ENCODE measurements around the gene SRP19. TPM values are rescaled to one million over a fixed set of nuclear protein-coding genes. Genes with fewer than 3 reads are reported as not detected.

Gene SRP19
- total and polyA plus RNA-seq, 2 of the 8 experiments (the other 6 are each of a cell fraction or from before 2014, with no cell fraction given): 27.5 to 79.9 TPM

DNA sequence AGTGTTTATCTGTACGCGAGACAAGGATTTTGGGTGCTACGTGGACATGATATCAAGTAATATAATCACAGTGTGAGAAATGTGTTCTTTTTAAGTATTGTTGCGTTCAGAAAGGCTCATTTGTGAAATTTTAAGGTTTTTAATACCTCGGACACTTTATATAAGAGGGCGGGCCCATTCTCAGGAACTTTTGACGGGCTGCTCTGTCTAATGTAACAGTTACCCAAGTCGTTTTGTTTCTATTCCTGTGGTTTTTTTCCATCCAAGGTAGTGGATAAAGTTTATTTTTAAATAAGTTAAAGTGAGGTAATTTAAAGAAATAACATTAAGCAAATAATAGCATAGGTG lies 525 bp downstream of the SRP19 start:
- Histone ChIP-seq H2BK20ac (ENCODE audit: low read length) (no peak overlapping the region), H3K79me2 (ENCODE audit: control insufficient read depth in 1 of 2, insufficient read depth in 2 of 2, low read length in 2 of 2) (peaks cover 11 to 33% of the 10 kb centered on the region in 2 experiments; a peak in 3 of 4 replicates), H2BK15ac (ENCODE audit: low read length) (no peak overlapping the region), H3K79me1 (ENCODE audit: low read depth, low read length) (no peaks in the 10 kb centered on the region), H2BK12ac (ENCODE audit: low read depth, low read length) (no peak overlapping the region), H3K14ac (ENCODE audit: insufficient read length) (no peak overlapping the region), H3K18ac (ENCODE audit: extremely low read depth, low read length) (no peak overlapping the region), H3K27ac (ENCODE audit: low read depth, low read length) (peak overlapping the region; percentile 59; the same call in 1 of the 2 replicates), H2BK5ac (ENCODE audit: low read depth, low read length) (peak overlapping the region; percentile 80; the same call in 1 of the 2 replicates), H4K8ac (ENCODE audit: extremely low read depth, insufficient read depth, low read length) (0 out of 2 replicates have a peak overlapping the region, but pooled peaks have one; percentile 96), H3K4ac (replicated peaks; ENCODE audit: insufficient read length, low read depth, low read length) (no peak overlapping the region), H2AFZ (ENCODE audit: low read length) (peak overlapping the region; percentile 58; the same call in 1 of the 2 replicates), H3K4me1 (replicated peaks in 1 of 4; ENCODE audit: control insufficient read depth in 3 of 4, insufficient read depth in 4 of 4, low read length in 3 of 4) (peaks cover 0 to 9% (median 5%) of the 10 kb centered on the region in 4 experiments; a peak in 5 of 7 replicates), H2AK5ac (ENCODE audit: low read depth, low read length) (no peak overlapping the region), H4K91ac (replicated peaks; ENCODE audit: insufficient read length, low read length) (no peak overlapping the region), H2BK120ac (replicated peaks; ENCODE audit: low read depth, low read length) (no peak overlapping the region), H3K4me2 (ENCODE audit: insufficient read depth in 1 of 2, low read depth in 2 of 2, low read length in 2 of 2) (peak overlapping the region; percentile 58 to 77), H3K4me3 (ENCODE audit: extremely low read depth in 1 of 4, insufficient read depth in 2 of 4, low read depth in 3 of 4, low read length in 4 of 4) (peak overlapping the region; percentile 90 to 96 (median 93)), H4K5ac (ENCODE audit: insufficient read length, low read depth, low read length) (no peak overlapping the region), H3K27me3 (replicated peaks in 1 of 4; ENCODE audit: control insufficient read depth in 3 of 4, extremely low read depth in 1 of 4, insufficient read depth in 3 of 4, low read length in 3 of 4) (no peaks in the 10 kb centered on the region; a peak in 2 of 7 replicates), H3K23ac (ENCODE audit: insufficient read length) (no peak overlapping the region), H3K9ac (replicated peaks in 1 of 4; ENCODE audit: extremely low read depth in 1 of 4, low read depth in 3 of 4, low read length in 3 of 4) (peak overlapping the region; percentile 85 to 98 (median 92)), H3K9me3 (ENCODE audit: insufficient read depth in 2 of 2, low read depth in 1 of 2, low read length in 1 of 2) (no peaks in the 10 kb centered on the region), H3K56ac (replicated peaks; ENCODE audit: insufficient read length, low read depth, low read length) (peak overlapping the region; percentile 73), H4K20me1 (replicated peaks in 1 of 2; ENCODE audit: control insufficient read depth in 1 of 2, insufficient read depth in 2 of 2, low read length in 2 of 2) (peaks cover 0 to 2% of the 10 kb centered on the region in 2 experiments), H3K23me2 (ENCODE audit: low read depth, low read length) (0 out of 2 replicates have a peak, but pooled peaks cover 3% of the 10 kb centered on the region), H3K36me3 (ENCODE audit: control insufficient read depth in 2 of 4, insufficient read depth in 4 of 4, low read length in 3 of 4) (peaks cover 4 to 38% (median 13%) of the 10 kb centered on the region in 4 experiments; a peak in 7 of 8 replicates)
- 2% methylated on average over 8 of the region's 8 CpGs; no CpG with 5 or more reads in 1 of the 2 experiments for WGBS, 2 experiments (ENCODE audit: extremely low coverage in 1 of 2, insufficient coverage in 1 of 2, insufficient read length in 1 of 2, insufficient replicate concordance in 2 of 2, low coverage in 1 of 2, low lambda C conversion rate in 2 of 2, missing lambda C conversion rate in 1 of 2)
- DNase-seq (ENCODE audit: low read depth in 1 of 2, low spot score in 2 of 2) (no peak), FAIRE-seq (no peak)
- POLR2A ChIA-PET (ENCODE audit: partially characterized antibody): interaction anchor here (0.6 to 2.4 kb wide), 11 partner anchors 9 to 115 kb away, joined by 3 to 12 read pairs (median 3); partner anchors contain the start of genes DCP2 and REEP5
- CTCF ChIA-PET (ENCODE audit: partially characterized antibody): interaction anchor here (0.6 to 4.1 kb wide), 2 partner anchors 13 to 28 kb away, joined by 3 to 20 read pairs; no protein-coding TSS in a partner anchor
- TF ChIP-seq SIX5 (IDR thresholded peaks at IDR 0.05; ENCODE audit: low read depth, low read length): no peak
- TF ChIP-seq RXRA (IDR thresholded peaks at IDR 0.05; ENCODE audit: insufficient read depth, low read depth, low read length): no peak
- no peak for TF ChIP-seq EGR1 (IDR thresholded peaks at IDR 0.05; ENCODE audit: borderline replicate concordance, low read depth, low read length)
- TF ChIP-seq, protein P1, sequence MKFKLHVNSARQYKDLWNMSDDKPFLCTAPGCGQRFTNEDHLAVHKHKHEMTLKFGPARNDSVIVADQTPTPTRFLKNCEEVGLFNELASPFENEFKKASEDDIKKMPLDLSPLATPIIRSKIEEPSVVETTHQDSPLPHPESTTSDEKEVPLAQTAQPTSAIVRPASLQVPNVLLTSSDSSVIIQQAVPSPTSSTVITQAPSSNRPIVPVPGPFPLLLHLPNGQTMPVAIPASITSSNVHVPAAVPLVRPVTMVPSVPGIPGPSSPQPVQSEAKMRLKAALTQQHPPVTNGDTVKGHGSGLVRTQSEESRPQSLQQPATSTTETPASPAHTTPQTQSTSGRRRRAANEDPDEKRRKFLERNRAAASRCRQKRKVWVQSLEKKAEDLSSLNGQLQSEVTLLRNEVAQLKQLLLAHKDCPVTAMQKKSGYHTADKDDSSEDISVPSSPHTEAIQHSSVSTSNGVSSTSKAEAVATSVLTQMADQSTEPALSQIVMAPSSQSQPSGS (IDR thresholded peaks at IDR 0.05; ENCODE audit: low read length): no peak
- TF ChIP-seq SP4 (IDR thresholded peaks at IDR 0.05; ENCODE audit: low read length): no peak
- no peak for TF ChIP-seq POLR2AphosphoS5 (IDR thresholded peaks at IDR 0.05; ENCODE audit: low read depth, low read length)
- TF ChIP-seq ZNF274 (IDR thresholded peaks at IDR 0.05; ENCODE audit: borderline replicate concordance, extremely low read depth, low read length): no peak
- TF ChIP-seq, protein P2, sequence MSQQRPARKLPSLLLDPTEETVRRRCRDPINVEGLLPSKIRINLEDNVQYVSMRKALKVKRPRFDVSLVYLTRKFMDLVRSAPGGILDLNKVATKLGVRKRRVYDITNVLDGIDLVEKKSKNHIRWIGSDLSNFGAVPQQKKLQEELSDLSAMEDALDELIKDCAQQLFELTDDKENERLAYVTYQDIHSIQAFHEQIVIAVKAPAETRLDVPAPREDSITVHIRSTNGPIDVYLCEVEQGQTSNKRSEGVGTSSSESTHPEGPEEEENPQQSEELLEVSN (IDR thresholded peaks at IDR 0.05): no peak
- no peak for TF ChIP-seq HDAC2 (IDR thresholded peaks at IDR 0.05; ENCODE audit: borderline replicate concordance in 1 of 2, low read depth in 2 of 2, low read length in 2 of 2)
- TF ChIP-seq CREB1 (IDR thresholded peaks at IDR 0.05): no peak
- TF ChIP-seq KDM4A (IDR thresholded peaks at IDR 0.05; ENCODE audit: low read depth, low read length, severe bottlenecking): no peak
